ENCODE measurements around the gene FMN1.

FMN1 gene

GRCh38 chr15:33157371-33158037 is 37.0 kb downstream of the FMN1 start:
- no peak for DNase-seq (ENCODE audit: low spot score)

- DNase-seq (ENCODE audit: low spot score), result no peak
These were observed 38.7 kb downstream of the FMN1 start for GRCh38 chr15:33155691-33156420.

- DNase-seq (ENCODE audit: low spot score), result no peak
These were observed 40.0 kb downstream of the FMN1 start for GRCh38 chr15:33154351-33155166.

- no peak for DNase-seq (ENCODE audit: low spot score)
These were observed 41.0 kb downstream of the FMN1 start for GRCh38 chr15:33153548-33153947.

- DNase-seq (ENCODE audit: low spot score), result no peak
These were observed 41.9 kb downstream of the FMN1 start for GRCh38 chr15:33152502-33153109.

GRCh38 chr15:33150971-33151370 is 43.5 kb downstream of the FMN1 start:
- DNase-seq (ENCODE audit: low spot score), result no peak

GRCh38 chr15:33150431-33150941 is 44.0 kb downstream of the FMN1 start:
- DNase-seq (ENCODE audit: low spot score), result no peak

GRCh38 chr15:33149919-33150318 is 44.6 kb downstream of the FMN1 start:
- DNase-seq (ENCODE audit: low spot score), result no peak

- peak; percentile 13 for DNase-seq (ENCODE audit: low spot score)
These were observed 46.3 kb downstream of the FMN1 start for GRCh38 chr15:33148129-33148751.

GRCh38 chr15:33146051-33146450 is 48.5 kb downstream of the FMN1 start:
- no peak for DNase-seq (ENCODE audit: low spot score)

- DNase-seq (ENCODE audit: low spot score), result no peak
These were observed 49.1 kb downstream of the FMN1 start for GRCh38 chr15:33145447-33145846.

GRCh38 chr15:33142708-33143107 is 51.8 kb downstream of the FMN1 start:
- no peak for DNase-seq (ENCODE audit: low spot score)

- DNase-seq (ENCODE audit: low spot score), result no peak
These were observed 56.5 kb downstream of the FMN1 start for GRCh38 chr15:33138000-33138399.

- DNase-seq (ENCODE audit: low spot score), result no peak
These were observed 57.4 kb downstream of the FMN1 start for GRCh38 chr15:33137101-33137500.

GRCh38 chr15:33136353-33136752 is 58.2 kb downstream of the FMN1 start:
- DNase-seq (ENCODE audit: low spot score), result no peak

- DNase-seq (ENCODE audit: low spot score), result no peak
These were observed 59.1 kb downstream of the FMN1 start for GRCh38 chr15:33135355-33135781.

- DNase-seq (ENCODE audit: low spot score), result peak; percentile 30
These were observed 61.7 kb downstream of the FMN1 start for GRCh38 chr15:33132722-33133345.

- no peak for DNase-seq (ENCODE audit: low spot score)
These were observed 62.3 kb downstream of the FMN1 start for GRCh38 chr15:33132233-33132580.

- DNase-seq (ENCODE audit: low spot score), result no peak
These were observed 62.8 kb downstream of the FMN1 start for GRCh38 chr15:33131552-33132232.

GRCh38 chr15:33126559-33127290 is 67.8 kb downstream of the FMN1 start:
- DNase-seq (ENCODE audit: low spot score), result peak; percentile 83
